ENCODE results near the gene SPECC1.
"Not testable (repeated sequence)": the region's sequence is repeated elsewhere in the genome, so short reads cannot be mapped to it uniquely, and the experiment has no call there.

The SPECC1 gene

GRCh38 chr17:20307326-20307910, 298.3 kb downstream of the SPECC1 start:
- Histone ChIP-seq H3K27me3 (ENCODE audit: insufficient read depth, low read length) (no peaks in the 10 kb centered on the region), H3K36me3 (ENCODE audit: insufficient read depth, low read length) (peaks cover 25% of the 10 kb centered on the region), H2AFZ (ENCODE audit: low read length, unreplicated experiment) (no peak overlapping the region), H3K4me1 (ENCODE audit: control insufficient read depth, insufficient read depth, low read length, unreplicated experiment) (no peaks in the 10 kb centered on the region), H3K4me3 (ENCODE audit: low read depth, low read length) (no peak overlapping the region), H3K79me2 (ENCODE audit: control insufficient read depth, insufficient read depth, low read length, unreplicated experiment) (no peaks in the 10 kb centered on the region), H3K27ac (ENCODE audit: low read depth, low read length) (no peak overlapping the region)

GRCh38 chr17:20310481-20310880, 301.3 kb downstream of the SPECC1 start:
- H3K36me3 ChIP-seq (ENCODE audit: insufficient read depth, low read length): peaks cover 22% of the 10 kb centered on the region
- H3K79me2 ChIP-seq (ENCODE audit: control insufficient read depth, insufficient read depth, low read length, unreplicated experiment): no peaks in the 10 kb centered on the region
- no peak overlapping the region for H3K4me3 ChIP-seq (ENCODE audit: low read depth, low read length)
- no peak overlapping the region for H2AFZ ChIP-seq (ENCODE audit: low read length, unreplicated experiment)
- no peak overlapping the region for H3K27ac ChIP-seq (ENCODE audit: low read depth, low read length)
- H3K27me3 ChIP-seq (ENCODE audit: insufficient read depth, low read length): no peaks in the 10 kb centered on the region
- H3K4me1 ChIP-seq (ENCODE audit: control insufficient read depth, insufficient read depth, low read length, unreplicated experiment): no peaks in the 10 kb centered on the region

- Histone ChIP-seq H3K4me3 (ENCODE audit: low read depth, low read length) (no peak overlapping the region), H2AFZ (ENCODE audit: low read length, unreplicated experiment) (no peak overlapping the region), H3K79me2 (ENCODE audit: control insufficient read depth, insufficient read depth, low read length, unreplicated experiment) (no peaks in the 10 kb centered on the region), H3K4me1 (ENCODE audit: control insufficient read depth, insufficient read depth, low read length, unreplicated experiment) (no peaks in the 10 kb centered on the region), H3K27me3 (ENCODE audit: insufficient read depth, low read length) (no peaks in the 10 kb centered on the region), H3K36me3 (ENCODE audit: insufficient read depth, low read length) (no peaks in the 10 kb centered on the region), H3K27ac (ENCODE audit: low read depth, low read length) (no peak overlapping the region)
Measured at GRCh38 chr17:20313306-20313705, 304.1 kb downstream of the SPECC1 start.

GRCh38 chr17:20313891-20314290, 304.7 kb downstream of the SPECC1 start:
- H3K27me3 ChIP-seq (ENCODE audit: insufficient read depth, low read length): no peaks in the 10 kb centered on the region
- H3K4me3 ChIP-seq (ENCODE audit: low read depth, low read length): no peak overlapping the region
- H3K79me2 ChIP-seq (ENCODE audit: control insufficient read depth, insufficient read depth, low read length, unreplicated experiment): no peaks in the 10 kb centered on the region
- no peaks in the 10 kb centered on the region for H3K36me3 ChIP-seq (ENCODE audit: insufficient read depth, low read length)
- H3K4me1 ChIP-seq (ENCODE audit: control insufficient read depth, insufficient read depth, low read length, unreplicated experiment): no peaks in the 10 kb centered on the region
- H2AFZ ChIP-seq (ENCODE audit: low read length, unreplicated experiment): no peak overlapping the region
- H3K27ac ChIP-seq (ENCODE audit: low read depth, low read length): no peak overlapping the region

- Histone ChIP-seq H3K36me3 (ENCODE audit: insufficient read depth, low read length) (no peaks in the 10 kb centered on the region), H3K4me1 (ENCODE audit: control insufficient read depth, insufficient read depth, low read length, unreplicated experiment) (no peaks in the 10 kb centered on the region), H3K27ac (ENCODE audit: low read depth, low read length) (no peak overlapping the region), H2AFZ (ENCODE audit: low read length, unreplicated experiment) (no peak overlapping the region), H3K27me3 (ENCODE audit: insufficient read depth, low read length) (no peaks in the 10 kb centered on the region), H3K4me3 (ENCODE audit: low read depth, low read length) (no peak overlapping the region), H3K79me2 (ENCODE audit: control insufficient read depth, insufficient read depth, low read length, unreplicated experiment) (no peaks in the 10 kb centered on the region)
Measured at GRCh38 chr17:20314834-20315233, 305.7 kb downstream of the SPECC1 start.

- Histone ChIP-seq H2AFZ (ENCODE audit: low read length, unreplicated experiment) (no peak overlapping the region), H3K27ac (ENCODE audit: low read depth, low read length) (no peak overlapping the region), H3K27me3 (ENCODE audit: insufficient read depth, low read length) (no peaks in the 10 kb centered on the region), H3K4me3 (ENCODE audit: low read depth, low read length) (no peak overlapping the region), H3K36me3 (ENCODE audit: insufficient read depth, low read length) (no peaks in the 10 kb centered on the region), H3K4me1 (ENCODE audit: control insufficient read depth, insufficient read depth, low read length, unreplicated experiment) (no peaks in the 10 kb centered on the region), H3K79me2 (ENCODE audit: control insufficient read depth, insufficient read depth, low read length, unreplicated experiment) (no peaks in the 10 kb centered on the region)
Measured at GRCh38 chr17:20315311-20315710, 306.2 kb downstream of the SPECC1 start.

- Histone ChIP-seq H3K27ac (ENCODE audit: low read depth, low read length) (no peak overlapping the region), H3K27me3 (ENCODE audit: insufficient read depth, low read length) (no peaks in the 10 kb centered on the region), H2AFZ (ENCODE audit: low read length, unreplicated experiment) (no peak overlapping the region), H3K4me3 (ENCODE audit: low read depth, low read length) (no peak overlapping the region), H3K36me3 (ENCODE audit: insufficient read depth, low read length) (no peaks in the 10 kb centered on the region), H3K79me2 (ENCODE audit: control insufficient read depth, insufficient read depth, low read length, unreplicated experiment) (no peaks in the 10 kb centered on the region), H3K4me1 (ENCODE audit: control insufficient read depth, insufficient read depth, low read length, unreplicated experiment) (no peaks in the 10 kb centered on the region)
Measured at GRCh38 chr17:20315821-20316220, 306.7 kb downstream of the SPECC1 start.

- H3K79me2 ChIP-seq (ENCODE audit: control insufficient read depth, insufficient read depth, low read length, unreplicated experiment); H3K36me3 ChIP-seq (ENCODE audit: insufficient read depth, low read length); H2AFZ ChIP-seq (ENCODE audit: low read length, unreplicated experiment); H3K27me3 ChIP-seq (ENCODE audit: insufficient read depth, low read length); H3K4me3 ChIP-seq (ENCODE audit: low read depth, low read length); H3K4me1 ChIP-seq (ENCODE audit: control insufficient read depth, insufficient read depth, low read length, unreplicated experiment); H3K27ac ChIP-seq (ENCODE audit: low read depth, low read length): not testable (repeated sequence)
Measured at GRCh38 chr17:20320535-20321229, 311.5 kb downstream of the SPECC1 start.

- H3K4me1 ChIP-seq (ENCODE audit: control insufficient read depth, insufficient read depth, low read length, unreplicated experiment); H3K27ac ChIP-seq (ENCODE audit: low read depth, low read length); H3K4me3 ChIP-seq (ENCODE audit: low read depth, low read length); H3K27me3 ChIP-seq (ENCODE audit: insufficient read depth, low read length); H3K79me2 ChIP-seq (ENCODE audit: control insufficient read depth, insufficient read depth, low read length, unreplicated experiment); H3K36me3 ChIP-seq (ENCODE audit: insufficient read depth, low read length); H2AFZ ChIP-seq (ENCODE audit: low read length, unreplicated experiment): not testable (repeated sequence)
Measured at GRCh38 chr17:20321357-20321756, 312.2 kb downstream of the SPECC1 start.

- not testable (repeated sequence) for H3K79me2 ChIP-seq (ENCODE audit: control insufficient read depth, insufficient read depth, low read length, unreplicated experiment); H2AFZ ChIP-seq (ENCODE audit: low read length, unreplicated experiment); H3K4me3 ChIP-seq (ENCODE audit: low read depth, low read length); H3K4me1 ChIP-seq (ENCODE audit: control insufficient read depth, insufficient read depth, low read length, unreplicated experiment); H3K36me3 ChIP-seq (ENCODE audit: insufficient read depth, low read length); H3K27ac ChIP-seq (ENCODE audit: low read depth, low read length); H3K27me3 ChIP-seq (ENCODE audit: insufficient read depth, low read length)
Measured at GRCh38 chr17:20327739-20328138, 318.6 kb downstream of the SPECC1 start.

- H3K4me1 ChIP-seq (ENCODE audit: control insufficient read depth, insufficient read depth, low read length, unreplicated experiment); H2AFZ ChIP-seq (ENCODE audit: low read length, unreplicated experiment); H3K79me2 ChIP-seq (ENCODE audit: control insufficient read depth, insufficient read depth, low read length, unreplicated experiment); H3K36me3 ChIP-seq (ENCODE audit: insufficient read depth, low read length); H3K27ac ChIP-seq (ENCODE audit: low read depth, low read length); H3K27me3 ChIP-seq (ENCODE audit: insufficient read depth, low read length); H3K4me3 ChIP-seq (ENCODE audit: low read depth, low read length): not testable (repeated sequence)
Measured at GRCh38 chr17:20351405-20351804, 342.2 kb downstream of the SPECC1 start.

All from ACC112 (cell line).